Ramos (cell line): ENCODE measurements around the gene CASK.
"Not testable (repeated sequence)": the region's sequence is repeated elsewhere in the genome, so short reads cannot be mapped to it uniquely, and the experiment has no call there.

ENCODE experiments used
- in situ Hi-C: fragments of 300-500 bp; cut with MboI; formaldehyde crosslinking; loops from one replicate; pipeline ENCODE4 v1.14.3; 2022; ENCODE audit warnings: low sequenced_read_pairs; ENCODE audit not compliant: unreplicated experiment

The CASK gene

DNA sequence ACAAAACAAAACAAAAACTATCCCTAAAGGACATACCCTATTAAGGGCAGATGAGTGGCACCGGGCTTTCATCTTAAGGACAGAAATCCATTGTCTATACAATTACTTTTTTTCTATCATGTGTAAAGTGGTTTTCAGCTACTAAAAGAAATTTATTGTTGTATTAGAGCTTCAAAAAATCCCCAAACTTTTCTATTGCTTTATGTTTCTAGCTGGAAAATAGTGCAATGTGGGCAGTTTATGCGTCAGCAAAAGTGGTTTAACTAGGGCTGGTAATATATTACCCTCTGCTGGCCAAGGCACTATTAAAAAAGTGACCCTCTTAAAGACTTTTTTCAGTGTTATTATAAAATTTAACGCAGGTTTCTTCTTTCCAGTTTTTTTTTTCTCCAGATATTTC lies 214.9 kb downstream of the CASK start:
- in situ Hi-C loops, result no loop called here

DNA sequence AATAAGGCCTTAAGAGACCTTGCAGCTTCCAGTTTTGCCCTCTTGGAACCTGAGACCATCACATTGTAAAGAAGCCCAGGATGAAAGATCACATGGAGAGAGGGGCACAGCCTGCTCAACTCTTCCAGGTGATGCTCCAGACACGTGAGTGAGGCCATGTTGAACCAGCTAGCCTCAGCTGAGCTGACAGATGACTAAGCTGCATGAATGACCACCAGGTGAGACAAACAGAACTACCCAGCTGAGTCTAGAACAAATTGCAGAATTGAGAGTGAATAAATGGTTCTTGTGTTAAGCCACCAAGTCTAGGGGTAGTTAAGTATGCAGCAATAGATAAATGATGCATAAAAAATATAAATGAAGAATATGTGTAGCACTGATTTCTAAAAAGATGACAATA lies 216.1 kb downstream of the CASK start:
- in situ Hi-C loops, result no loop called here

DNA sequence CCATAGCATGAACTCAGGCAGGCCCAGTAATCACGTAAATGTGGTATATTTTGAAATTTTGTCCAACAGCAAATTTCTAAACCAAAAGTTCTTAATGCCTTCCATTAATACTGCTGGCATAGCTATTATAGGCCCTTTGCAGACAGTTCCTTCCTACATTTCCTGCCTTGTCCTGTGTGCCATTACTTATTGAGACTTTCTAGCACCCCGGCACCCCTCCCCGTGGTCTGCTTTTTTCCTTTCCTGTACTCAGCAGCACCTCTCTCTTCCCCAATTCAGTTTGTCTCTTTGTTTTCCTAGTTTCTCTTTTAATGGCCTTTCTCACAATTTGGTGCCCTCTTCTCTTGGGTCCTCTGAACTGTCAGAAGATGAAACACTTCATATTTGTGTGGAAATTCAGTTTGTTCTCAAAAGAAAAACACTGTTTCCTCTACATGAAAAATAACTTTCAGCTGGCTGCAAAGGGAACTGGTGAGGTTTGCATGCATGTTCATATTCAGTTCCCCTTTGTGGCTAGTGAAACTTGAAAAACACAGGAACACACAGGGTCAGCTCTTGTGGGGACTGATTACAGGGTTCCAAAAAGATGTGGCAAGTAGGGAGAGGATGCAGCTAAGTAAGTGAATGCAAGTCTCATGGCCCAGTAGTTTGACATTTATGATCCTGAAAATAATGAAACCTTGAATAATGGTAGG lies 217.5 kb downstream of the CASK start:
- in situ Hi-C loops, result no loop called here

DNA sequence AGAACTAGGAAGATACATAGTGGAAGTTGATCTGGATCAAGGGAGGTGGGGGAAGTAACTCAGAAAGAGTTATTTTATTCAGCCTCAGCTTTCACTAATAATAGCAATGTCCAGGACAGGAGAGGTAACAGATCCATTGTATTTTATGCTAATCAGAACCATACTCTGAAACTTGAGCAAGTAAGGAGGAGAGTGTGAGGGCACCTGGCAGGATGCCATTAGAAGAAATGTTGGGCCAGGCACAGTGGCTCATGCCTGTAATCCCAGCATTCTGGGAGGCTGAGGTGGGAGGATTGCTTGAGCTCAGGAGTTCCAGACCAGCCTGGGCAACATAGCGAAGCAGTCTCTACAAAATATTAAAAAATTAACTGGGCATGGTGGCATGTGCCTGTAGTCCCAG lies 218.3 kb downstream of the CASK start:
- in situ Hi-C loops, result no loop called here

DNA sequence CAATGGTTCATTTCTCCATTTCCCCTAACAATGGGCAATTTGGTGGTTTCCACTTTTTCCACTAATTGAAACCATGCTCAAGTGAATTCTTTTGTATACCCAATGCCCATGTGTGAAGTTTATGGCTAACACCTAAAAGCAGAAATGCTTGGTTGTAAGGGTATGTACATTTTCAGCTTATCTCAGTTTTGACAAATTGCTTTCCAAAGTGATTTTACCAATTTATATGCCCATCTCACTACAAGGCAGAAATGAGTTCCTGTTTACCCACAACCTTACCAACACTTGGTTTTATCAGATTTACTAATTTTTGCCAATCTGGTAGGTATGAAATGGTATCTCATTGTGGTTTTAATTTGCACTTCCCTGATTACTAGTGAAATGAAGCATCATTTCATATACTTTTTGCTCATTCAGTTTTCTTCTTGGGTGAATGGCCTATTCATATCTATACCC lies 219.8 kb downstream of the CASK start:
- in situ Hi-C loops, result no loop called here

DNA sequence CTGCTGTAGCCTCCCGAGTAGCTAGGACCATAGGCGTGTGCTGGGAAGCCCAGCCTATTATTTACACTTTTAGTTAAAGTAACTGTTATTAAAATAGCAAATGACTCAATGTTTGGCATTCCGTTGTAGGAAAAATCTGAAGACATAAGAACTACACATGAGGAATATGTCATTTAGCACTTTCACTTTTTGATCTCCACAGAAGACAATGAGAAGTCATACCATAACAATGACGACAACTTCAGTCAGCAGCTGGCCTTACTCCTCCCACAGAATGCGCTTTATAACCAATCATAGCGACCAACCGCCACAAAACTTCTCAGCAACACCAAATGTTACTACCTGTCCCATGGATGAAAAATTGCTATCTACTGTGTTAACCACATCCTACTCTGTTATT lies 227.9 kb downstream of the CASK start:
- in situ Hi-C loops, result no loop called here

DNA sequence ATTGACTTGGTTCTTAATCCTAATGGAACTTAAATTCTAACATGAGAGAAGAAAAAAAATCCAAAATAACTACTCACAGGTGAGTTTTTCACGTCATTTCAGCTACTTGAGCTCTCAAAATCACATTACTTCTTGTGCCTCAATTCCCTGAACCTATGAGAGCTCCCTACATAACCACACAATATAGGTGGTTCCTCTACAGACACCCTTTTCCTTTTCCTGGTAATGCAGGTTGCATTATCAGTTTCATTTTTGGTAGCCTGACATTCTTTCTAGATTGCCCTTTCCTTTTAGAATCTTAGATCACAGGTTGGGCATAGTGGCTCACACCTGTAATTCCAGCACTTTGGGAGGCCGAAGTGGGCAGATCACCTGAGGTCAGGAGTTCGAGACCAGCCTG lies 230.3 kb downstream of the CASK start:
- in situ Hi-C loops, result no loop called here

DNA sequence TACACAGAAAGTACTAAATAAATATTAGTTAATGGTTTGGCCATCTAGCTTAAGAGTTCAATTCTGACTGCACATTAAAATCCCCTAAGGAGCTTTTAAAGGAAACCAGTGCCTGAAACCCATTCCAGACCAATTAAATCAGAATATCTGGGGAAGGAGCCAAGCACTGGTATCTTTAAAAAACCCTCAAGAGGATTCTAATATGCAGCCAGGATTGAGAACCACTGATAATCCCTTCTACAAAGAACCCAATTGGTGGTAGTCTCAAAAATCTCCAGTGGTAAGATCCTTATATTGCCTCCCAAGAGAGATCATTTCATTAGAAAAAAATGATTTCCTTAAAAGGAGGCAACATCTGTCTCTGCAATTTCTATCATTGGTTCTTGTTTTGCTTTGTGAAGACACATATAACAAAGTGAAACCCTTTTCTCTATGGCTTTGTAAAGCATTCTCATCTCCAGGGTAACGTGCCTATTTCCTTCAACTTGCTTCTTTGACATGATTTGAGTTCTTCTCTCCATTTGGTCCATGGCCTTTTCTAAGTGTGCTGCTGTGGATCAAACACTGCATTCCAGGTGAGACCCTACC lies 231.1 kb downstream of the CASK start:
- in situ Hi-C loops, result no loop called here

DNA sequence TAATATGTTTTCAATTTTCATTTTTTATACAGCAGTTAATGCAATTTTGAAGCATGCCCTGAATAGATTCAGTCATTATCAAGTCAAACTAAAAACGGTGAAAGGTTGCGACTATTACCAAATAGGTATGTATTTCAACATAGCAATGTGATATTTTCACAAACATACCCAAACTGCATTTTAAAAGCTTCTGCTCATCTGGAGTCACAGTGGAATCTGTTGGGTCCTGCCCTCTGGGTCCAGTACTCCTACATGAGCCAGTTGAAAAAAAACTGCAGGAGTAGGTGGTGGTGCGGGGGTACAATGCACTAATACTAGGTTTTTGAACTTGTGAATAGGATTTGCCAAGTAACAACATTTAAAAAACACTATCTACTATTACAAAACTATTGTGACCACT lies 233.6 kb downstream of the CASK start:
- in situ Hi-C loops, result no loop called here

DNA sequence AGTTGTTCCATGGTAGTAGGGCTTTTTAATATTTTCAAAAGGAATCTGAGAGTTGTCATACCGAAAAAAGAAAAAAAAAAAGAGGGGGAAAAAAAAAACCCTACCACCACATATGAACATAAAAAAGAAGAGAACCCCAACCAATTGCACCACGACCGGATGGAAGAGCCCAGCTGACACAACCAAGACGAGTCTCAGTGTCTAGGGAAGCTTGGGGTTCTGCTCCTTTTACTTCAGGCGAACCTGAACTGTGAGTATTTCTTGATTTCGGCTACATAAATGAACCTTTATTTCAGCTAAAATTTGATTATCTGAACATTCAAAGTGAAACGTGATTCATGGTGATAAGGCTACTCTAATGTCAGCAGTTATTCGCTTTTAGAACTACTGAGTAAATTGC lies 234.5 kb downstream of the CASK start, which contains the start of gene GPR34:
TSS of gene GPR34 (plus strand) at position 139 of the 400 bp plus-strand sequence. CDS start 6,661 bp downstream, outside the sequence.
- in situ Hi-C loops, result no loop called here

DNA sequence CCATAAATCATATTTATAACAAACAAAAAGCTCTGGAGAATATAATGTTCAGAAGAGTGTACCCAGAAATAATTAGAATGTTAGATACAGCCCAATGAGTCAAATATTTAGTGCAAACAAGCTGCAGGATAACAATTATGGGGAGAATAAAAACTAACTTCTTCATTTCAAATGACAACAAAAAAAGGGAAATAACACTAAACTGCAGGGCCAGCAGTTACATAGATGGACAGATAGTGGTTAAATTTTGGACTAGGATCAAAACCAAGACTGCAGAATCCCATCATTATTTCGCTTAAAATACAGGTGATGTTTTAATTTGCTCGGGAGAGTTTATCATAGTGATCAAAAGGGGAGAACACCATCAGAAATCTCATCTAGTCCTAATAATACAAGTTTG lies 235.2 kb downstream of the CASK start:
- in situ Hi-C loops, result no loop called here

DNA sequence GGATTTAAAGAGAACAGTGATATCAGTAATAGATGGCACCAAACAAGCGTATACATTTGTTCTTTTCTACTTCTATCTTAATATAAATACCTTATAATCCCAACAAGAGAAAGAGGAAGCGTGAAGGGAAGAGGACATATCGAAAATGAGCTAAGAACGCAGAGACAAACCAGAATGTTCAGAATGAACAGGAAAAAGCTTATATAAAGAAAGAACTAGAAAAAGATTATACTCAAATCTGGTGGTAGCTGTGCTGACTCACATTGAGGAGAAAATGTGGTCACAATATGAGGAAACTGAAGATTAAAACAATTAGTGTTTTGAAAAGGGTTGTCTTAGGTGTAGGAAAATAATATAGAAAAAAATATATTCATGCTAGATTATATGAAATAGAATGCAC lies 236.6 kb downstream of the CASK start:
- in situ Hi-C loops, result no loop called here

DNA sequence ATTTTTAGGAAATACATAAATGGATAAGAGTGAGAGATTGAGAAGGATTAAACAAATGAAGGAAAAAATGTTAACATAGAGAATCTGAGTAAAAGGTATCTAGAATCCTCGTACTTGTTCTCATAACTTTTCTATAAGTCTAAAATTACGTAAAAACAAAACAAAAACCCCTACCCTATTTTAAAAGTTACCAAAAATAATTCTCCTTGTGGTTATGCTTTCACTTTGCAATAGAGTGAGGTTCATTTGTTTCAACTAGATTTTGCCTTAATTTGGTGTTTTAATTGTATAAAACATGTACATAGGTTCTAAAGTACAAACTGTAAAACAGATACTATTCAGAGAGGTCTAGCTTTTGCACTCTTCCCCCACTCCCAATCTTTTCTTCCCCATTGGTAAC lies 238.4 kb downstream of the CASK start:
- in situ Hi-C loops, result no loop called here

DNA sequence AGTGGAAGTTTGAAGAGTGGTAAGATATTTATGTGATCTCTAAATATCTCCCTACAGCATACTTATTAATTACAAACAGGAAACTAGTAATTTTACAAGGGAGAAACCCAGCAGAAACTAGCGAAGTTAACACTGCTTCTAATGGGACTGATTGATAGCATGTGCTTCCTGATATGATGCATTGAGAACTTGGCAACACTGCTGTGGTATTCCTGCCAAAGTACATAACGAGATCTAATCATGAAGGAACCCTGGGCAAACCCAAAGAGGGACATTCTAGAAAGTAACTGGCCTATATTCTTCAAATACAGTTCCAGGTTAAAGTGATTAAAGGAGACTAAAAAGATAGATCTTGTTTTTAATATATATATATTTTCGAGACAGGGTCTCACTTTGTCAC lies 239.2 kb downstream of the CASK start:
- in situ Hi-C loops, result no loop called here

DNA sequence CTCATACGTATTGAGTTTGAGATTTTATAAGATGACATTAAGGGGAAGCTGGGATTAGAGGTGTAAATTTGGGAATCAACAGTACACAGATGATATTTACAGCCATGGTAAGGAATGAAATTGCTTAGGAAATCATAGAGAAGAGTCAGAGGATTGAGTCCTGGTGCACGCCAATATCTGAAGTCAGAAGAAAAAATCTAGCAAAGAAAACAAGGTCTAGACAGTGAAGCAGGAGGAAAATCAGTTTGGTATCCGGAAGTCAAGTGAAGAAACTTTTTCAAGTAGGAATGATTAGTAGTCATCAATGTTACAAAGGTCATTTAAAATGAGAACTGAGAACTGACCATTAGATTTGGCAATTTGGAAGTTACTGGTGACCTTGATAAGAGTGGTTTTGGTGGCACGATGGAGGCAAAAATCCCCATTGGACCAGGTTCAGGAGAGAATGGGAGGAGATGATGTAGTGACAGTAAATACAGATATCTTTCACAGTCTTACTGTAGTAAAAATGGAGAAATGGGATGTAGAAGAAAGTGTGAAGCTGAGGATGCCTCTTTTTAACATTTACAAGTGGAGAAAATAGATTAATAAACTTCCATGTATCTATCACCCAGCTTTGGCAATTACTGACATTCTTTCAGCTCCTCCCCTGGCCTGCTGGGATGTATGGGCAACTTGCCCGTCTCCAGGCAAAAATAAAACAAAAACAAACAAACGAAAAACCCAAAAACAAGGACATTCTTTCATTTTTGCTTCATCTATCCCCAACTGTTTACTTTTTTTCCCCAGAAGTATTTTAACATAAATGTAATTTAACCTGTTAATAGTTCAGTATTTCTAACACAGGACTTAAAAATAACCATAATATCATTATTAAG lies 245.9 kb downstream of the CASK start:
- in situ Hi-C loops, result no loop called here

DNA sequence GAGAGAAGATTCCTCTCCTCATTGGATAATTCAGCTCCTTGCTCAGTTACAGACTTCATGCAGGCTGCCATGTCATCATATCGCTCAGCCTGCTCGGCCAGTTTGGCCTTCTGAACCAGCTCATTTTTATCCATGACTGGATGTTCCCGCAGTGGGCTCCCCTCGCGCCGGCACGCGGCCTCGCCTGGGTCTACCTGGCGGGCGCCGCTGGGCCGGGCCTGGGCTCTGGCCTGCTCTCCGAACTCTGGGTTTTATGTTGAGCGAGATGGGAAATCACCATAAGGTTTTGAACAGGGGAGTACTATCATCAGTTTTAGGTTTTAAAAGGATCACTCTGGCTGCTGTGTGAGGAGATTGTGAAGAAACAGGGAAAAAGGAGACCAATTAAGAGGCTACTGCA lies 247.0 kb downstream of the CASK start:
- in situ Hi-C loops, result not testable (repeated sequence)

DNA sequence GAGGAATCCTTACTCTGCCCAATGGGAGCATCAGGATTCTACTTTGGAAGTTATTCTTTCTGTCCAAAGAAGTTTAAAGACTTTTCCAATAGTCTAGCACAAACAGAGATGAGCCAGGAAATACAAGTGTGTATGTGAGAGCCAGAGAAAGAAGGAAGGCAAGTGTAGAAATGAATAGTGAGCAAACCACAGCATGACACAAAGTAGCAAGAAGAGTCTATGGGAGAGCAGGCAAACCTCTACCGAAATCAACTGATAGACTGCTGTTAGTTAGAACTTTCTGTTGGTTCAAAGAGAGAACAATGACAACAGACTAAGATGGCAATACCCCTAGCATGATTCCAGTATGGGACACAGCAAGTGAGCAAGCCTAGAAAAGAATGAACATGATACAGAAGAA lies 250.7 kb downstream of the CASK start:
- in situ Hi-C loops, result no loop called here

DNA sequence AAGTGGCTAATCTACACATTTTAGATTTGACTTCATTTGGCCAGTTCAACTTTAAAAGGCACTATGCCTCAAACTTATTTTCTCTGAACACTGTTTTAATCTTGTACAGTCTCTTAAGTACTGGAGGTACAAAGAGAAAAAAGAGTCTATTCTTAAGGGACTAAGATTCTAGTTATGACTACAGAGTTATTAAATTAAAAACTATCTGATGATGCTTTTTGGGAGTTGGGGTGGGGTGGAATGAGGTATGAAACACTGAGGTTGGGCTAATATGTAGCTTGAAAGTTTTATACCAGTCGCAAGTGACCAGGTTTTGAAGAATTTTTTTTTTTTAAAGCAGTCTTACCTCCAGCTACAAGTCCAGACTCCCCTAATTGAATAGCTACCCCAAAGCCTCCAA lies 252.3 kb downstream of the CASK start:
- in situ Hi-C loops, result no loop called here

DNA sequence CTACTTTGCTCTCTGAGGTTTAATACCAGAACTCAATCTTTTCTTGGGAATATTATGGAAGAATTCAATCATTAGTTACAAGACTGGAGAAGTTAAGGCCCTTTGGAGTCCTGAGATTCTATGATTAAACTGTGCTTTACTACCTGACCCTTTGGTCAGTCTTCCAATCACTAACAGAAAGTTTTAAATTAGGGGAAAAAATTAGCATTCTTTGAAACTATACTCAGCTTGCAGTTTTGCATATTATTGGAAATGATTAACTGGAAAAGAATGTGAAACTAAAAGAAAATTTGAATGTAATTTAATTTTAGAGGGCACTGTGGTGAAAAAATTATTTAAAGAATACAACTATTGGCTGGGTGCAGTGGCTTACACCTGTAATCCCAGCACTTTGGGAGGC lies 253.2 kb downstream of the CASK start:
- in situ Hi-C loops, result no loop called here

DNA sequence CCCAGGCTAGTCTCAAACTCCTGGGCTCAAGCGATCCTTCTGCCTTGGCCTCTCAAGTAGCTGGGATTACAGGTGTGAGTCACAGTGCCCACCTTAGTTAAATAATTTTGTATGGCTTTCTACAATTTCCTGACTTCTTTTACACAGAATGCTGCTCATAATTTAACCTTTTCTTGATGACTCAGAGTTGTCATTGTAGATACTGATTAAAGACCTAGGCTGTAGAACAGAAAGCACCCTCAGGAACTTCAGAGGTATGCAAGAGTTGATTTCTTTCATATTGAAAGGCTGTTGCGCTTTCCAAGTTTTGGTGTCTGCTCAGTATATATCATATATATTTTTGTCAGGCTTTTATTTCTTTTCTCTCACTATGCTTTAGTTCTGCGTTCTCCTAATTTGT lies 255.7 kb downstream of the CASK start:
- in situ Hi-C loops, result no loop called here

DNA sequence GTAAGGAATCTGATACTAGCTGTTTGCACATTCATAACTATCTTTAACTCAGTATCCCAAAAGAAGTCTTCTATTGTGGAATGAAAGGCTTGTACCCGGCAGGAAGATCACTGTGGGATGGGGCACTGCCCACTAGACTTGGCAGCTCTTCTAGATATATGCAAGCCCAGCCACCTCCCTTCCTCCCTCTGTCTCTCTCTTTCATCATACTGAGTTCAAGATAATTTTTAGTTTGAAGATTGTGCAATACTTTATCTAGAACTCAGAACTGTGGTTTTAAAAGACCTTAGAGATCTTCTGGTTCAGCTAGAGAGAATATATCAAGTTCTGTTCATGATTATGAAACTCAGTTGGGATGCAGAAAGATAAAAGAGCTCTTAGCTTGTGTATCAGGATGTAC lies 257.1 kb downstream of the CASK start:
- in situ Hi-C loops, result no loop called here
